DND-41 (cell line): ENCODE measurements around the gene CPAMD8.

Source experiments
- ATAC-seq: fragments of 200-7000 bp; cut with Tn5 transposase; 3 replicates; pipeline ENCODE4 v1.9.1; 2021; ENCODE audit warnings: low read depth; ENCODE audit not compliant: insufficient read depth
- DNase-seq: peaks from one replicate; pipeline ENCODE4 v3.0.0-alpha.2; 2020
- H2AFZ ChIP-seq: 2 replicates; pipeline ENCODE4 v1.6.0; 2012; ENCODE audit warnings: low read depth, low read length
- H3K27ac ChIP-seq: 2 replicates; pipeline ENCODE4 v1.5.1; 2012; ENCODE audit warnings: low read length, inconsistent platforms
- H3K27me3 ChIP-seq: fragments of 200-600 bp; sonication (generic); 2 replicates; pipeline ENCODE4 v1.6.0; 2012; ENCODE audit warnings: low read length, mild to moderate bottlenecking, inconsistent platforms; ENCODE audit not compliant: insufficient read depth, poor library complexity
- H3K36me3 ChIP-seq: 2 replicates; pipeline ENCODE4 v1.5.1; 2012; ENCODE audit warnings: low read length, inconsistent platforms; ENCODE audit not compliant: insufficient read depth
- H3K4me1 ChIP-seq: 2 replicates; pipeline ENCODE4 v1.5.1; 2012; ENCODE audit warnings: mild to moderate bottlenecking, low read length; ENCODE audit not compliant: insufficient read depth
- H3K4me2 ChIP-seq: 2 replicates; pipeline ENCODE4 v1.6.0; 2012; ENCODE audit warnings: mild to moderate bottlenecking, moderate library complexity, low read length, inconsistent platforms; ENCODE audit not compliant: insufficient read depth
- H3K4me3 ChIP-seq, 2 experiments: fragments of 200-600 bp in 1 of 2; shearing (Covaris generic) in 1 of 2; 2 replicates each; pipeline ENCODE4 v1.5.1; 2012 to 2016; ENCODE audit warnings: inconsistent platforms in 2 of 2, low read length in 2 of 2, mild to moderate bottlenecking in 2 of 2, low read depth in 1 of 2, moderate library complexity in 1 of 2
- H3K79me2 ChIP-seq: 2 replicates; pipeline ENCODE4 v1.6.0; 2012; ENCODE audit warnings: low read length, inconsistent platforms; ENCODE audit not compliant: insufficient read depth
- H3K9ac ChIP-seq: 2 replicates; pipeline ENCODE4 v1.6.0; 2012; ENCODE audit warnings: low read depth, mild to moderate bottlenecking, inconsistent platforms, low read length, moderate library complexity
- H3K9me3 ChIP-seq: 2 replicates; pipeline ENCODE4 v1.5.1; 2012; ENCODE audit warnings: low read length, moderate library complexity, mild to moderate bottlenecking, inconsistent platforms; ENCODE audit not compliant: insufficient read depth, severe bottlenecking
- H4K20me1 ChIP-seq: 2 replicates; pipeline ENCODE4 v1.6.0; 2012; ENCODE audit warnings: low read length; ENCODE audit not compliant: insufficient read depth
- CTCF ChIP-seq: IDR thresholded peaks from 2 replicates; pipeline ENCODE4 v1.5.1; 2012; ENCODE audit warnings: borderline replicate concordance, low read length, moderate library complexity, mild to moderate bottlenecking; ENCODE audit not compliant: poor library complexity, severe bottlenecking; ENCODE audit errors: extremely low read depth
- EZH2 ChIP-seq: IDR thresholded peaks from 3 replicates; pipeline ENCODE4 v1.6.1; 2012; ENCODE audit warnings: borderline replicate concordance, low read depth, mild to moderate bottlenecking, moderate library complexity, low read length, inconsistent platforms; ENCODE audit not compliant: severe bottlenecking

The CPAMD8 gene

DNA sequence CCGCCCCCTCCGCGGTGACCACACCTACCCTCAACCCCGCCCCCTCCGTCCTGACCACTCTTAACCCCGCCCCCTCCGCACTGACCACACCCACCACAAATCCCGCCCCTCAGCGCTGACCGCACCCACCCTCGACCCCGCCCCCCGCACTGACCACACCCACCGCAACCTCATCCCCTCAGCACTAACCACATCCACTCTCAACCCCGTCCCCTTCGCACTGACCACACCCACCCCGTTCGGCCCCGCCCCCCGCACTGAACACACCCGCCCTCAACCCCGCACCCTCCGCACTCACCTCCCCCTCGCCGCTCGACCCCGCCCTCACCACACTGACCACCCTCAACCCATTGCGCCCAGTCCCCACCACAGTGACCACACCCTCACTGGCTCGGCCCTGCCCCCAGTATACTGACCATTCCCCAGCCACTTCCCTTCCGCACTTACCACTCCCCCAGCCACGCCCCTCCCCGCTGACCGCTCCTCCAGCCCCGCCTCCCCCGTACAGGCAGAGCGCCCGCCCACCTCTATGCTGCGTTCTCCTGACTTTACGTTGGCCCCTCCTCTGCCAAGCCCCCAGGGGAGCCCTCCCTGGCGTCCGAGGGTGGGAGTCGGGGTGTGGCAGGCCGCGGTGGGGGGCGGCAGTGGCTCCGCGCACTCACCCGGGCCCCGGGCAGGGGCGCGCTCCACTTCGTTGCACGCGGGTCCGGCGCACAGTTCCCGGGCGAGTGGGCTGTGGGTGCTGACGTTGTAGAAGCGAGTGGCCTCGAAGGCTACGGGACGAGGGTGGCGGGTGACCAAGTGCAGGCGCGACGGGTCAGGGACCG, 129.4 kb downstream of the CPAMD8 start:
- Histone ChIP-seq H3K36me3 (no peaks in the 10 kb centered on the region), H3K4me2 (no peak overlapping the region), H3K27ac (no peak overlapping the region), H3K9me3 (no peaks in the 10 kb centered on the region), H4K20me1 (no peaks in the 10 kb centered on the region), H3K4me1 (no peaks in the 10 kb centered on the region), H3K79me2 (no peaks in the 10 kb centered on the region), H3K9ac (no peak overlapping the region), H3K27me3 (no peaks in the 10 kb centered on the region), H3K4me3 (no peak overlapping the region), H2AFZ (no peak overlapping the region)
- ATAC-seq (no peak), DNase-seq (no peak)
- TF ChIP-seq CTCF (no peak), EZH2 (no peak)

- H4K20me1 ChIP-seq, result no peaks in the 10 kb centered on the region
- no peak for TF ChIP-seq EZH2
- TF ChIP-seq CTCF, result no peak
- H3K9me3 ChIP-seq, result no peaks in the 10 kb centered on the region
- H3K27ac ChIP-seq, result no peak overlapping the region
- no peaks in the 10 kb centered on the region for H3K27me3 ChIP-seq
- ATAC-seq (no peak), DNase-seq (no peak)
- no peak overlapping the region for H3K9ac ChIP-seq
- H3K79me2 ChIP-seq, result no peaks in the 10 kb centered on the region
- no peaks in the 10 kb centered on the region for H3K36me3 ChIP-seq
- H3K4me1 ChIP-seq, result no peaks in the 10 kb centered on the region
- no peak overlapping the region for H3K4me2 ChIP-seq
- H3K4me3 ChIP-seq, result no peak overlapping the region
- H2AFZ ChIP-seq, result no peak overlapping the region
Measured at GRCh38 chr19:16896146-16897028, 130.2 kb downstream of the CPAMD8 start.

GRCh38 chr19:16895467-16896145, 131.0 kb downstream of the CPAMD8 start:
- no peak overlapping the region for H3K4me3 ChIP-seq

More at GRCh38 chr19:16895467-16896145, 131.0 kb downstream of the CPAMD8 start:
- Histone ChIP-seq H3K4me1 (no peaks in the 10 kb centered on the region), H3K27me3 (no peaks in the 10 kb centered on the region), H3K27ac (no peak overlapping the region), H2AFZ (no peak overlapping the region), H3K79me2 (no peaks in the 10 kb centered on the region), H3K36me3 (no peaks in the 10 kb centered on the region), H4K20me1 (no peaks in the 10 kb centered on the region), H3K9me3 (no peaks in the 10 kb centered on the region), H3K9ac (no peak overlapping the region), H3K4me2 (no peak overlapping the region)
- TF ChIP-seq EZH2 (no peak), CTCF (no peak)
- ATAC-seq, result no peak
- DNase-seq, result no peak
